GM23248 (cell line): ENCODE measurements around the gene TEAD2.

ENCODE experiments used
- EZH2 ChIP-seq: fragments of 200-600 bp; sonication (generic); IDR thresholded peaks from 2 replicates; pipeline ENCODE4 v1.6.1; 2018; ENCODE audit warnings: antibody characterized with exemption, mild to moderate bottlenecking; ENCODE audit not compliant: insufficient read depth, poor library complexity, severe bottlenecking
- EZH2phosphoT487 ChIP-seq: fragments of 200-600 bp; sonication (generic); IDR thresholded peaks from 2 replicates; pipeline ENCODE4 v1.6.1; 2018; ENCODE audit warnings: antibody characterized with exemption, moderate library complexity, mild to moderate bottlenecking, low read depth; ENCODE audit not compliant: insufficient read depth

DNA sequence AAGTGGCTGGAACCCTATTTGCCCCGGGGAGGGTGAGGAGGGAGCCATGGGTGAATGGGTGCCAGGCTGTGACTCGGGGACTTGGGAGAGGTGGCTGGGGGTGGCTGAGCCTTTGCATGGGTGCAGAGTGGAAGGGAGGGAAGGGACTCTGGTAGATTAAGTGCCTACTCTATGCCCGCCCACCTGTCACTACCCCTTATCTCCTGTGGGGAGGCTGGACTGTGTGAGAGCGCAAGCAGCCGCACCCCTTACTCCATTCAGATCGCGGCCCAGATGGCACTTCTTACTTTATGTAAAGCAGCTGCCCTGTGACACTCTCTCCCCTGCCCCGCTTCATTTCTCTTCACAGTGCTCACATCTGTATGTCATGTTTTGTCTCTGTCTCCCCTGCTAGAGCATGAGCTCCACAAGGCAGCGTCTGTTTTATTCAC, 28.7 kb upstream of the TEAD2 start:
- no peak for TF ChIP-seq EZH2
- no peak for TF ChIP-seq EZH2phosphoT487
